SU-DHL-6 (cell line): Measurements from ENCODE around the gene BLVRB.

Experiments used
- EZH2phosphoT487 ChIP-seq: fragments of 200-600 bp; sonication (generic), shearing (Covaris generic); conservative IDR thresholded peaks from 2 replicates; pipeline ENCODE4 v1.6.1; 2018; ENCODE audit warnings: mild to moderate bottlenecking, antibody characterized with exemption, low read length, moderate library complexity, mixed read lengths
- TF ChIP-seq, protein P1 (sequence below): fragments of 200-600 bp; sonication (generic); IDR thresholded peaks from one replicate; pipeline ENCODE4 v1.5.1; 2017; ENCODE audit warnings: antibody characterized with exemption, mild to moderate bottlenecking, low read length, moderate library complexity; ENCODE audit not compliant: insufficient read depth, poor library complexity, severe bottlenecking

- TF ChIP-seq, protein P1, sequence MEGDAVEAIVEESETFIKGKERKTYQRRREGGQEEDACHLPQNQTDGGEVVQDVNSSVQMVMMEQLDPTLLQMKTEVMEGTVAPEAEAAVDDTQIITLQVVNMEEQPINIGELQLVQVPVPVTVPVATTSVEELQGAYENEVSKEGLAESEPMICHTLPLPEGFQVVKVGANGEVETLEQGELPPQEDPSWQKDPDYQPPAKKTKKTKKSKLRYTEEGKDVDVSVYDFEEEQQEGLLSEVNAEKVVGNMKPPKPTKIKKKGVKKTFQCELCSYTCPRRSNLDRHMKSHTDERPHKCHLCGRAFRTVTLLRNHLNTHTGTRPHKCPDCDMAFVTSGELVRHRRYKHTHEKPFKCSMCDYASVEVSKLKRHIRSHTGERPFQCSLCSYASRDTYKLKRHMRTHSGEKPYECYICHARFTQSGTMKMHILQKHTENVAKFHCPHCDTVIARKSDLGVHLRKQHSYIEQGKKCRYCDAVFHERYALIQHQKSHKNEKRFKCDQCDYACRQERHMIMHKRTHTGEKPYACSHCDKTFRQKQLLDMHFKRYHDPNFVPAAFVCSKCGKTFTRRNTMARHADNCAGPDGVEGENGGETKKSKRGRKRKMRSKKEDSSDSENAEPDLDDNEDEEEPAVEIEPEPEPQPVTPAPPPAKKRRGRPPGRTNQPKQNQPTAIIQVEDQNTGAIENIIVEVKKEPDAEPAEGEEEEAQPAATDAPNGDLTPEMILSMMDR = no peak
- TF ChIP-seq EZH2phosphoT487 = no peak
Measured at GRCh38 chr19:40433391-40434216, 31.9 kb downstream of the BLVRB start.
